ENCODE results near the gene HDAC1.
"Not testable (repeated sequence)": the region's sequence is repeated elsewhere in the genome, so short reads cannot be mapped to it uniquely, and the experiment has no call there.

Gene HDAC1

GRCh38 chr1:32273391-32274208 lies 18.3 kb upstream of the HDAC1 start:
- DNase-seq (ENCODE audit: low read depth in 2 of 2, low spot score in 1 of 2): peak; percentile 43 to 79

- DNase-seq (ENCODE audit: low read depth in 2 of 2, low spot score in 1 of 2): no peak
Observed at GRCh38 chr1:32274646-32275340, 17.1 kb upstream of the HDAC1 start.

GRCh38 chr1:32275424-32275823 lies 16.5 kb upstream of the HDAC1 start:
- no peak for DNase-seq (ENCODE audit: low read depth in 2 of 2, low spot score in 1 of 2)

- DNase-seq (ENCODE audit: low read depth in 2 of 2, low spot score in 1 of 2): no peak
Observed at GRCh38 chr1:32276032-32276782, 15.7 kb upstream of the HDAC1 start.

- DNase-seq (ENCODE audit: low read depth in 2 of 2, low spot score in 1 of 2): not testable (repeated sequence)
Observed at GRCh38 chr1:32284777-32285176, 7.1 kb upstream of the HDAC1 start.

- DNase-seq (ENCODE audit: low read depth in 2 of 2, low spot score in 1 of 2): no peak
Observed at GRCh38 chr1:32285658-32286057, 6.2 kb upstream of the HDAC1 start.

- no peak for DNase-seq (ENCODE audit: low read depth in 2 of 2, low spot score in 1 of 2)
Observed at GRCh38 chr1:32286763-32287162, 5.1 kb upstream of the HDAC1 start.

GRCh38 chr1:32289256-32289655 lies 2.6 kb upstream of the HDAC1 start:
- DNase-seq (ENCODE audit: low read depth in 2 of 2, low spot score in 1 of 2): no peak

- no peak for DNase-seq (ENCODE audit: low read depth in 2 of 2, low spot score in 1 of 2)
Observed at GRCh38 chr1:32291145-32291707, 657 bp upstream of the HDAC1 start.

- DNase-seq (ENCODE audit: low read depth in 2 of 2, low spot score in 1 of 2): not testable (repeated sequence)
Observed at GRCh38 chr1:32298211-32298610, 6.3 kb downstream of the HDAC1 start.

GRCh38 chr1:32299327-32299726 lies 7.4 kb downstream of the HDAC1 start:
- DNase-seq (ENCODE audit: low read depth in 2 of 2, low spot score in 1 of 2): no peak

GRCh38 chr1:32303358-32303757 lies 11.5 kb downstream of the HDAC1 start:
- DNase-seq (ENCODE audit: low read depth in 2 of 2, low spot score in 1 of 2): no peak

GRCh38 chr1:32303997-32304622 lies 12.2 kb downstream of the HDAC1 start:
- no peak for DNase-seq (ENCODE audit: low read depth in 2 of 2, low spot score in 1 of 2)

- DNase-seq (ENCODE audit: low read depth in 2 of 2, low spot score in 1 of 2): no peak
Observed at GRCh38 chr1:32305310-32305709, 13.4 kb downstream of the HDAC1 start.

GRCh38 chr1:32307324-32307723 lies 15.4 kb downstream of the HDAC1 start:
- no peak for DNase-seq (ENCODE audit: low read depth in 2 of 2, low spot score in 1 of 2)

- DNase-seq (ENCODE audit: low read depth in 2 of 2, low spot score in 1 of 2): no peak
Observed at GRCh38 chr1:32309960-32310359, 18.1 kb downstream of the HDAC1 start.

- DNase-seq (ENCODE audit: low read depth in 2 of 2, low spot score in 1 of 2): no peak
Observed at GRCh38 chr1:32311709-32312393, 20.0 kb downstream of the HDAC1 start.

- no peak for DNase-seq (ENCODE audit: low read depth in 2 of 2, low spot score in 1 of 2)
Observed at GRCh38 chr1:32316903-32317277, 25.0 kb downstream of the HDAC1 start.

- DNase-seq (ENCODE audit: low read depth in 2 of 2, low spot score in 1 of 2): no peak
Observed at GRCh38 chr1:32318127-32318869, 26.4 kb downstream of the HDAC1 start.

Data from stimulated activated CD8-positive, alpha-beta memory T cell treated with anti-CD3 and anti-CD28 coated beads, Interleukin-4, amount 100 ng/mL, for 1 hour (primary cell).